Esophagus squamous epithelium (tissue), 4 donors: ENCODE data around the gene TPPP.

ENCODE experiments used
- POLR2A ChIP-seq, 4 donors: fragments of 450-650 bp; IDR thresholded peaks; one replicate each; pipeline ENCODE4 v1.6.1; 2017; ENCODE audit warnings: antibody characterized with exemption in 4 of 4, mild to moderate bottlenecking in 4 of 4, moderate library complexity in 3 of 4
- TF ChIP-seq, protein P1 (sequence below), 6 experiments: fragments of 450-650 bp in 4 of 6; fragments of 200-600 bp in 2 of 6; sonication (generic) in 2 of 6; IDR thresholded peaks; one replicate each; pipeline ENCODE4 v1.5.1; 2016 to 2019; ENCODE audit warnings: antibody characterized with exemption in 6 of 6, mild to moderate bottlenecking in 4 of 6, moderate library complexity in 4 of 6

DNA sequence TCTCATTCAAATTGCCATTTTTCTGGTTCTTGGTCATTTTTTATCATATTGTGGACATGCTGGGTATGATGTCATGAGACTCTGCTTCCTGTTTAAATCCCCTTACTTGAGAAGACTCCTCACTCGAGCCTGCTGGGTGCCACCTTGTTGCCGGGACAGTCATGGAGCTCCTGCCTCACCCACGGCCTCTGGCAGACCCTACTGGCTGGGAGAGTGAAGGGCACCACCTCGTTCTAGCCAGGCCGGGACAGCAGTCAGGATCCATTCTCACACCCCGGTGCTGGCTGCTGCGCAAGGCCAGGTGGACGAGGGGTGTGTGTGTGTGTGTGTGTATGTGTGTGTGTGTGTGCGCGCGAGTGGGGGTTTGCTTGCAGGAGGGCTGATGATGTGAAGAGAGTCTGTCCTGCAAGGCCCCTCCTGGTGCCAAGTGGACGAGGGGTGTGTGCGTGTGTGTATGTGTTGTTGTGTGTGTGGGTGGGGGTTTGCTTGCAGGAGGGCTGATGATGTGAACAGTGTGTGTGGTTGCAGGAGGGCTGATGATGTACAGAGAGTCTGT is 76.6 kb downstream of the TPPP start:
- TF ChIP-seq, protein P1, sequence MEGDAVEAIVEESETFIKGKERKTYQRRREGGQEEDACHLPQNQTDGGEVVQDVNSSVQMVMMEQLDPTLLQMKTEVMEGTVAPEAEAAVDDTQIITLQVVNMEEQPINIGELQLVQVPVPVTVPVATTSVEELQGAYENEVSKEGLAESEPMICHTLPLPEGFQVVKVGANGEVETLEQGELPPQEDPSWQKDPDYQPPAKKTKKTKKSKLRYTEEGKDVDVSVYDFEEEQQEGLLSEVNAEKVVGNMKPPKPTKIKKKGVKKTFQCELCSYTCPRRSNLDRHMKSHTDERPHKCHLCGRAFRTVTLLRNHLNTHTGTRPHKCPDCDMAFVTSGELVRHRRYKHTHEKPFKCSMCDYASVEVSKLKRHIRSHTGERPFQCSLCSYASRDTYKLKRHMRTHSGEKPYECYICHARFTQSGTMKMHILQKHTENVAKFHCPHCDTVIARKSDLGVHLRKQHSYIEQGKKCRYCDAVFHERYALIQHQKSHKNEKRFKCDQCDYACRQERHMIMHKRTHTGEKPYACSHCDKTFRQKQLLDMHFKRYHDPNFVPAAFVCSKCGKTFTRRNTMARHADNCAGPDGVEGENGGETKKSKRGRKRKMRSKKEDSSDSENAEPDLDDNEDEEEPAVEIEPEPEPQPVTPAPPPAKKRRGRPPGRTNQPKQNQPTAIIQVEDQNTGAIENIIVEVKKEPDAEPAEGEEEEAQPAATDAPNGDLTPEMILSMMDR (IDR thresholded peaks at IDR 0.05): no peak
- TF ChIP-seq POLR2A (IDR thresholded peaks at IDR 0.05): no peak
